ENCODE results near the gene STIP1. TPM values are rescaled to one million over a fixed set of nuclear protein-coding genes. Genes with fewer than 3 reads are reported as not detected.

STIP1 gene
- polyA plus RNA-seq, 1 donor from 2014 or later: 161 TPM

DNA sequence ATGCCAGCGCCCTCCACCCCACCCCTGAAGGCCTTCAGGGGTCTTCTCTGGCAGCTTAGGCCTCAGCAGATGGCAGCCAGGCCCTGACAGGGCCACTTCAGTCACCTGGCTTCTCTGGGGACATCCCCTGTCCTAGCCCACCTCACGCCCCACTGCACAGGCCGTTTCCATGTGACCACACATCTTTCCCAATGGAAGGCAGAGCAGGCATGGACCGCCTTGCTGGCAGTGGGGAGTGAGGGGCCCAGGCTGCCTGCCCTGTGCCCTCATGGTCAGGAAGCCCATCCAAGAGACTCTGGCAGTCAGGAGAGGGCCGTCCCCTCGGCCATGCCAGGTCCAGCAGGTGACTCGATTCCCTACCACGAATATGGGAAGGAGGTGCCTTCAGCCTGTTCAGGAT is 45.9 kb upstream of the STIP1 start:
- Histone ChIP-seq H3F3A (ENCODE audit: insufficient read depth, low read length, poor library complexity, severe bottlenecking) (no peaks in the 10 kb centered on the region), H3K79me2 (replicated peaks; ENCODE audit: insufficient read depth, low read length) (no peaks in the 10 kb centered on the region), H3K27me3 (ENCODE audit: insufficient read depth, low read depth, low read length) (no peaks in the 10 kb centered on the region), H3K9ac (ENCODE audit: low read length) (no peak overlapping the region), H3K9me2 (ENCODE audit: insufficient read depth, low read length) (no peaks in the 10 kb centered on the region), H3K9me3 (ENCODE audit: low read length) (no peaks in the 10 kb centered on the region), H2AFZ (ENCODE audit: low read depth, low read length) (no peak overlapping the region), H4K20me1 (ENCODE audit: insufficient read depth) (no peaks in the 10 kb centered on the region), H3K4me3 (ENCODE audit: low read length) (no peak overlapping the region), H3K4me2 (ENCODE audit: low read length) (no peak overlapping the region), H3K27ac (ENCODE audit: low read length) (no peak overlapping the region), H3K36me3 (ENCODE audit: insufficient read depth, low read length) (no peaks in the 10 kb centered on the region)
- TF ChIP-seq EP300 (conservative IDR thresholded peaks at IDR 0.05; ENCODE audit: poor library complexity, severe bottlenecking) (no peak), EZH2 (IDR thresholded peaks at IDR 0.05; ENCODE audit: borderline replicate concordance, insufficient read depth, low read length, poor library complexity, severe bottlenecking) (no peak), RAD21 (conservative IDR thresholded peaks at IDR 0.05) (no peak), MXI1 (conservative IDR thresholded peaks at IDR 0.05; ENCODE audit: poor library complexity, severe bottlenecking) (no peak), SMC3 (conservative IDR thresholded peaks at IDR 0.05; ENCODE audit: poor library complexity) (no peak), POLR2AphosphoS5 (IDR thresholded peaks at IDR 0.05) (no peak), TAF1 (IDR thresholded peaks at IDR 0.05; ENCODE audit: low read depth) (no peak)
- TF ChIP-seq, protein P1, sequence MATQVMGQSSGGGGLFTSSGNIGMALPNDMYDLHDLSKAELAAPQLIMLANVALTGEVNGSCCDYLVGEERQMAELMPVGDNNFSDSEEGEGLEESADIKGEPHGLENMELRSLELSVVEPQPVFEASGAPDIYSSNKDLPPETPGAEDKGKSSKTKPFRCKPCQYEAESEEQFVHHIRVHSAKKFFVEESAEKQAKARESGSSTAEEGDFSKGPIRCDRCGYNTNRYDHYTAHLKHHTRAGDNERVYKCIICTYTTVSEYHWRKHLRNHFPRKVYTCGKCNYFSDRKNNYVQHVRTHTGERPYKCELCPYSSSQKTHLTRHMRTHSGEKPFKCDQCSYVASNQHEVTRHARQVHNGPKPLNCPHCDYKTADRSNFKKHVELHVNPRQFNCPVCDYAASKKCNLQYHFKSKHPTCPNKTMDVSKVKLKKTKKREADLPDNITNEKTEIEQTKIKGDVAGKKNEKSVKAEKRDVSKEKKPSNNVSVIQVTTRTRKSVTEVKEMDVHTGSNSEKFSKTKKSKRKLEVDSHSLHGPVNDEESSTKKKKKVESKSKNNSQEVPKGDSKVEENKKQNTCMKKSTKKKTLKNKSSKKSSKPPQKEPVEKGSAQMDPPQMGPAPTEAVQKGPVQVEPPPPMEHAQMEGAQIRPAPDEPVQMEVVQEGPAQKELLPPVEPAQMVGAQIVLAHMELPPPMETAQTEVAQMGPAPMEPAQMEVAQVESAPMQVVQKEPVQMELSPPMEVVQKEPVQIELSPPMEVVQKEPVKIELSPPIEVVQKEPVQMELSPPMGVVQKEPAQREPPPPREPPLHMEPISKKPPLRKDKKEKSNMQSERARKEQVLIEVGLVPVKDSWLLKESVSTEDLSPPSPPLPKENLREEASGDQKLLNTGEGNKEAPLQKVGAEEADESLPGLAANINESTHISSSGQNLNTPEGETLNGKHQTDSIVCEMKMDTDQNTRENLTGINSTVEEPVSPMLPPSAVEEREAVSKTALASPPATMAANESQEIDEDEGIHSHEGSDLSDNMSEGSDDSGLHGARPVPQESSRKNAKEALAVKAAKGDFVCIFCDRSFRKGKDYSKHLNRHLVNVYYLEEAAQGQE (IDR thresholded peaks at IDR 0.05; ENCODE audit: borderline replicate concordance): no peak
- TF ChIP-seq, protein P2, sequence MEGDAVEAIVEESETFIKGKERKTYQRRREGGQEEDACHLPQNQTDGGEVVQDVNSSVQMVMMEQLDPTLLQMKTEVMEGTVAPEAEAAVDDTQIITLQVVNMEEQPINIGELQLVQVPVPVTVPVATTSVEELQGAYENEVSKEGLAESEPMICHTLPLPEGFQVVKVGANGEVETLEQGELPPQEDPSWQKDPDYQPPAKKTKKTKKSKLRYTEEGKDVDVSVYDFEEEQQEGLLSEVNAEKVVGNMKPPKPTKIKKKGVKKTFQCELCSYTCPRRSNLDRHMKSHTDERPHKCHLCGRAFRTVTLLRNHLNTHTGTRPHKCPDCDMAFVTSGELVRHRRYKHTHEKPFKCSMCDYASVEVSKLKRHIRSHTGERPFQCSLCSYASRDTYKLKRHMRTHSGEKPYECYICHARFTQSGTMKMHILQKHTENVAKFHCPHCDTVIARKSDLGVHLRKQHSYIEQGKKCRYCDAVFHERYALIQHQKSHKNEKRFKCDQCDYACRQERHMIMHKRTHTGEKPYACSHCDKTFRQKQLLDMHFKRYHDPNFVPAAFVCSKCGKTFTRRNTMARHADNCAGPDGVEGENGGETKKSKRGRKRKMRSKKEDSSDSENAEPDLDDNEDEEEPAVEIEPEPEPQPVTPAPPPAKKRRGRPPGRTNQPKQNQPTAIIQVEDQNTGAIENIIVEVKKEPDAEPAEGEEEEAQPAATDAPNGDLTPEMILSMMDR (IDR thresholded peaks at IDR 0.05; ENCODE audit: poor library complexity, severe bottlenecking): no peak

DNA sequence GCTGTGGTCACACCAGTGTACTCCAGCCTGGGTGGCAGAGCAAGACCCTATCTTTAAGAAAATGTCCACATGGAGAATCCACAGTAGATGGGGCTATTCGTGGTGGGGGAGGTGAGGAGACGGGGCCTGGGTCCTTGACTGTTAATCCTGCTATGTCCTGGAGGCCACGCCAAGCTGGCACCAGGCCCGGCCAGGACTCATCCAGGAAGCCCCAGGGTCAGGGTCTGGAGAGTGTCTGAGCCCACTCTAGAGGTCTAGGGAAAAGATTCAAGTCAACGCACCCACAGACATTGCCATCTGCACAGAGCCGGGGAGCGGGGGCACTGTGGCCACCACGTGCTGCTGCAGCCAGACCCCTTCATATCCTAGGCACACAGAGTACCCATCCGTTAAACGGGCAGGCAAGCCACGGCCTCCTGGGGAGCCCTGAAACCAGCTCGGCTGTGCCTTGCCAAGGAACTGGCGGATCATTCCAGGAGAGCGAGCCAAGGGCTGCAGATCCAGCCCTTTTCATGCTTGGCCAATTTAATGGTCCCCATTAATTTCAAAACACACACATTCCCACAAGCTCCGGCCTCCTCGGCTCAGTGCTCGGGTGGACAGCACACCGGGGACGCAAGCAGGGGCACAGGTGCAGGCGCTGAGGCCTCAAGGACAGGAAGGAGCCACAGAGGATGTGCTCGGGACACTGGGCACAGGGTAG is 44.7 kb upstream of the STIP1 start:
- Histone ChIP-seq H3K36me3 (ENCODE audit: insufficient read depth, low read length) (no peaks in the 10 kb centered on the region), H3F3A (ENCODE audit: insufficient read depth, low read length, poor library complexity, severe bottlenecking) (no peaks in the 10 kb centered on the region), H3K4me2 (ENCODE audit: low read length) (no peak overlapping the region), H2AFZ (ENCODE audit: low read depth, low read length) (no peak overlapping the region), H3K27me3 (ENCODE audit: insufficient read depth, low read depth, low read length) (no peaks in the 10 kb centered on the region), H3K27ac (ENCODE audit: low read length) (no peak overlapping the region), H3K9me2 (ENCODE audit: insufficient read depth, low read length) (no peaks in the 10 kb centered on the region), H3K9ac (ENCODE audit: low read length) (no peak overlapping the region), H4K20me1 (ENCODE audit: insufficient read depth) (no peaks in the 10 kb centered on the region), H3K9me3 (ENCODE audit: low read length) (no peaks in the 10 kb centered on the region), H3K79me2 (replicated peaks; ENCODE audit: insufficient read depth, low read length) (no peaks in the 10 kb centered on the region), H3K4me3 (ENCODE audit: low read length) (no peak overlapping the region)
- TF ChIP-seq EZH2 (IDR thresholded peaks at IDR 0.05; ENCODE audit: borderline replicate concordance, insufficient read depth, low read length, poor library complexity, severe bottlenecking): no peak
- TF ChIP-seq RAD21 (conservative IDR thresholded peaks at IDR 0.05): no peak
- TF ChIP-seq SMC3 (conservative IDR thresholded peaks at IDR 0.05; ENCODE audit: poor library complexity): no peak
- TF ChIP-seq MXI1 (conservative IDR thresholded peaks at IDR 0.05; ENCODE audit: poor library complexity, severe bottlenecking): no peak
- TF ChIP-seq, protein P1 (IDR thresholded peaks at IDR 0.05; ENCODE audit: borderline replicate concordance): no peak
